HG02973 (cell line): Measurements from ENCODE around the gene TMEM255B.
"Not testable (repeated sequence)": the region's sequence is repeated elsewhere in the genome, so short reads cannot be mapped to it uniquely, and the experiment has no call there.

Experiments used
- ATAC-seq: cut with Tn5 transposase; IDR thresholded peaks from one replicate; pipeline ENCODE4 v1.9.1; 2021; ENCODE audit warnings: moderate library complexity; ENCODE audit not compliant: unreplicated experiment

Gene TMEM255B

GRCh38 chr13:113831061-113831460 lies 72.0 kb downstream of the TMEM255B start:
- ATAC-seq = no peak

- ATAC-seq = no peak
Measured at GRCh38 chr13:113832205-113832604, 73.2 kb downstream of the TMEM255B start.

- ATAC-seq = no peak
Measured at GRCh38 chr13:113832631-113833030, 73.6 kb downstream of the TMEM255B start.

GRCh38 chr13:113833111-113833830 lies 74.2 kb downstream of the TMEM255B start:
- no peak for ATAC-seq

GRCh38 chr13:113834006-113834405 lies 75.0 kb downstream of the TMEM255B start:
- not testable (repeated sequence) for ATAC-seq

- ATAC-seq = no peak
Measured at GRCh38 chr13:113834496-113835200, 75.6 kb downstream of the TMEM255B start.

- ATAC-seq = no peak
Measured at GRCh38 chr13:113835461-113836270, 76.6 kb downstream of the TMEM255B start.

GRCh38 chr13:113836768-113837559 lies 77.9 kb downstream of the TMEM255B start:
- ATAC-seq = no peak

GRCh38 chr13:113837560-113838355 lies 78.7 kb downstream of the TMEM255B start:
- no peak for ATAC-seq

GRCh38 chr13:113838711-113839201 lies 79.7 kb downstream of the TMEM255B start:
- no peak for ATAC-seq

GRCh38 chr13:113839536-113840204 lies 80.6 kb downstream of the TMEM255B start:
- no peak for ATAC-seq

- no peak for ATAC-seq
Measured at GRCh38 chr13:113840541-113841352, 81.7 kb downstream of the TMEM255B start.

GRCh38 chr13:113841353-113841650 lies 82.3 kb downstream of the TMEM255B start:
- ATAC-seq = no peak

- no peak for ATAC-seq
Measured at GRCh38 chr13:113842336-113843062, 83.5 kb downstream of the TMEM255B start.

GRCh38 chr13:113843063-113843654 lies 84.1 kb downstream of the TMEM255B start:
- ATAC-seq = no peak

- ATAC-seq = no peak
Measured at GRCh38 chr13:113843864-113844556, 85.0 kb downstream of the TMEM255B start.

GRCh38 chr13:113845055-113845454 lies 86.0 kb downstream of the TMEM255B start:
- no peak for ATAC-seq
